DMS153 treated with DMSO at 0.1 percent for 48 hours (cell line): Measurements from ENCODE around the gene CATSPER3.

Experiments
- DNase-seq: peaks from one replicate; lab custom pipeline; 2025; ENCODE audit not compliant: unreplicated experiment; lab: John Stamatoyannopoulos, UW

Gene CATSPER3

GRCh38 chr5:134967607-134968006 lies at the start of gene CATSPER3:
Gene CATSPER3 (plus strand): TSS chr5:134967907. CDS start chr5:134967992, 85 bp downstream.
- no peak for DNase-seq

GRCh38 chr5:134918861-134919260 lies 48.8 kb upstream of the CATSPER3 start:
- no peak for DNase-seq

- no peak for DNase-seq
Observed at GRCh38 chr5:134920848-134921575, 46.7 kb upstream of the CATSPER3 start.

GRCh38 chr5:134932508-134932907 lies 35.2 kb upstream of the CATSPER3 start:
- no peak for DNase-seq

- no peak for DNase-seq
Observed at GRCh38 chr5:134934202-134934601, 33.5 kb upstream of the CATSPER3 start.

- no peak for DNase-seq
Observed at GRCh38 chr5:134935711-134936602, 31.8 kb upstream of the CATSPER3 start.

- no peak for DNase-seq
Observed at GRCh38 chr5:134937526-134937925, 30.2 kb upstream of the CATSPER3 start.

GRCh38 chr5:134938030-134938429 lies 29.7 kb upstream of the CATSPER3 start:
- DNase-seq = no peak

GRCh38 chr5:134939500-134939899 lies 28.2 kb upstream of the CATSPER3 start:
- DNase-seq = no peak

- no peak for DNase-seq
Observed at GRCh38 chr5:134943547-134943946, 24.2 kb upstream of the CATSPER3 start.

GRCh38 chr5:134944630-134945029 lies 23.1 kb upstream of the CATSPER3 start:
- no peak for DNase-seq

- DNase-seq = no peak
Observed at GRCh38 chr5:134945041-134945440, 22.7 kb upstream of the CATSPER3 start.

GRCh38 chr5:134948911-134949310 lies 18.8 kb upstream of the CATSPER3 start:
- no peak for DNase-seq

- DNase-seq = no peak
Observed at GRCh38 chr5:134949316-134949715, 18.4 kb upstream of the CATSPER3 start.

- no peak for DNase-seq
Observed at GRCh38 chr5:134957920-134958608, 9.6 kb upstream of the CATSPER3 start.

GRCh38 chr5:134958755-134959154 lies 9.0 kb upstream of the CATSPER3 start:
- DNase-seq = no peak

- DNase-seq = no peak
Observed at GRCh38 chr5:134963098-134963497, 4.6 kb upstream of the CATSPER3 start.

- DNase-seq = no peak
Observed at GRCh38 chr5:134964359-134965270, 3.1 kb upstream of the CATSPER3 start.

GRCh38 chr5:134965271-134965825 lies 2.4 kb upstream of the CATSPER3 start:
- no peak for DNase-seq

- no peak for DNase-seq
Observed at GRCh38 chr5:134968055-134968454, 348 bp downstream of the CATSPER3 start.
